WTC11 (cell line): Measurements from ENCODE around the gene CUTA.

Experiments used
- CTCF ChIP-seq: fragments of 200-600 bp; IDR thresholded peaks from 2 replicates; pipeline ENCODE4 v1.8.0; 2022; ENCODE audit warnings: antibody characterized with exemption
- ESRRA ChIP-seq: sonication (generic); formaldehyde crosslinking; IDR thresholded peaks from 2 replicates; pipeline ENCODE4 v1.8.1; 2022; ENCODE audit warnings: mild to moderate bottlenecking, missing genetic modification reagents, borderline replicate concordance
- NR3C1 ChIP-seq: sonication (generic); formaldehyde crosslinking; conservative IDR thresholded peaks from 2 replicates; pipeline ENCODE4 v1.8.1; 2023; ENCODE audit warnings: low read depth, mild to moderate bottlenecking, missing genetic modification reagents
- ZBTB21 ChIP-seq: sonication (generic); formaldehyde crosslinking; IDR thresholded peaks from 2 replicates; pipeline ENCODE4 v1.8.1; 2023; ENCODE audit warnings: mild to moderate bottlenecking, missing genetic modification reagents, borderline replicate concordance
- ZBTB43 ChIP-seq: sonication (generic); formaldehyde crosslinking; IDR thresholded peaks from 2 replicates; pipeline ENCODE4 v1.8.1; 2023; ENCODE audit warnings: mild to moderate bottlenecking, missing genetic modification reagents

- no peak for TF ChIP-seq ZBTB43
- TF ChIP-seq CTCF, result no peak
- no peak for TF ChIP-seq ZBTB21
- TF ChIP-seq ESRRA (CRISPR knock-in tag), result no peak
- TF ChIP-seq NR3C1, result no peak
Measured at GRCh38 chr6:33407132-33407718, 10.7 kb downstream of the CUTA start.
